Measurements from ENCODE around the gene NOX3.
A peak's percentile ranks its signal among the peaks of the same experiment; 100 is the strongest.

DNA sequence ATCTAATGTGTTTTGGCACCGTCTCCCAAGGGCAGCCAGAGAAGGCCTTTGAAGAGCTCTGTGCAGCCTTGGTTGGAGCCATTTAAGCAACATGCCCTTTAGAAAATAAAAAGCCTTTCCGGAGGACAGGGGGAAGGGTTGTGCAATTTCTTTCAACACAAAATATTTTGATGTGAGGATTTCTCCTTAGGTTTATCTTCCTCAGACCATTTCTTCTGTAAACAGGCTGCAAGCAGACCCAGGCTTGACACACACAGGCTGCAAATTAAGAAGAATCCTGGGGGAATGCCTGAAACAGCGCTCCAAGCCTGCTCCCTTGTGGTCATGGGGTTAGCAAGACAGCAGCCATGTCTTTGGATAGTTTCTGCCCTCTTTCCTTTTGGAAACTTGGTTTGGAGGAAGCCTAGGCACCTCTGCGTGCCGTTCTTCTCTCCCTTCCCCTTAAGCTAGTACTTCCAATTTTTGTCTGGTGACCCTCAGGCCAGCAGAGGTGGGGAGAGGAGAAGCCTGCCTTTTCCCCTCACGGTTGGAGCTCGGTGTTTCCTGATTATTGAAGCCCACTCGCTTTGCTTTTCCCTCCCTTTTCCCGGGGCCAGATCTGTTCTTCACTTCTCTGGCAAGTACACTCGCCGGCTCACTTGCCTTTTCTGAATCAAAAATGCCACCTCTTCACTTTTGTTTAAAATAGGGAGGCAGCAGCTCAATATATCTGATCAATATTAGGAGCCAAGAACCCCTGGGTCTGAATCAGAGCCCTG, 39.6 kb upstream of the NOX3 start:
- no peak for TF ChIP-seq EZH2 (IDR thresholded peaks at IDR 0.05; ENCODE audit: borderline replicate concordance, low read length)
- TF ChIP-seq, protein P1, sequence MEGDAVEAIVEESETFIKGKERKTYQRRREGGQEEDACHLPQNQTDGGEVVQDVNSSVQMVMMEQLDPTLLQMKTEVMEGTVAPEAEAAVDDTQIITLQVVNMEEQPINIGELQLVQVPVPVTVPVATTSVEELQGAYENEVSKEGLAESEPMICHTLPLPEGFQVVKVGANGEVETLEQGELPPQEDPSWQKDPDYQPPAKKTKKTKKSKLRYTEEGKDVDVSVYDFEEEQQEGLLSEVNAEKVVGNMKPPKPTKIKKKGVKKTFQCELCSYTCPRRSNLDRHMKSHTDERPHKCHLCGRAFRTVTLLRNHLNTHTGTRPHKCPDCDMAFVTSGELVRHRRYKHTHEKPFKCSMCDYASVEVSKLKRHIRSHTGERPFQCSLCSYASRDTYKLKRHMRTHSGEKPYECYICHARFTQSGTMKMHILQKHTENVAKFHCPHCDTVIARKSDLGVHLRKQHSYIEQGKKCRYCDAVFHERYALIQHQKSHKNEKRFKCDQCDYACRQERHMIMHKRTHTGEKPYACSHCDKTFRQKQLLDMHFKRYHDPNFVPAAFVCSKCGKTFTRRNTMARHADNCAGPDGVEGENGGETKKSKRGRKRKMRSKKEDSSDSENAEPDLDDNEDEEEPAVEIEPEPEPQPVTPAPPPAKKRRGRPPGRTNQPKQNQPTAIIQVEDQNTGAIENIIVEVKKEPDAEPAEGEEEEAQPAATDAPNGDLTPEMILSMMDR (conservative IDR thresholded peaks at IDR 0.05 in 1 of 2, IDR thresholded peaks at IDR 0.05 in 1 of 2; ENCODE audit: extremely low read depth in 1 of 2, insufficient read depth in 1 of 2, low read depth in 1 of 2, low read length in 2 of 2), result peak in 1 of 2 donors; percentile 13
